Thoracic aorta (tissue), 2 donors: Measurements from ENCODE around the gene SPATA9. TPM values are rescaled to one million over a fixed set of nuclear protein-coding genes. Genes with fewer than 3 reads are reported as not detected.

Experiments used
- ATAC-seq: fragments of 150-250 bp; one replicate; pipeline ENCODE4 v1.8.0; 2017; ENCODE audit warnings: low read depth; ENCODE audit not compliant: insufficient number of reproducible peaks, low FRiP score
- DNase-seq: peaks from one replicate; pipeline ENCODE4 v3.0.0-alpha.2; 2020; ENCODE audit warnings: low spot score
- H3K27ac ChIP-seq, 2 donors: fragments of 200-600 bp; sonication (generic); 1 replicate in 1 of 2; 2 replicates in 1 of 2; pipeline ENCODE4 v1.5.1; 2016; ENCODE audit warnings: mild to moderate bottlenecking in 2 of 2, moderate library complexity in 2 of 2
- H3K27me3 ChIP-seq: fragments of 200-600 bp; sonication (generic); replicated peaks from 2 replicates; pipeline ENCODE4 v1.6.0; 2016; ENCODE audit warnings: mild to moderate bottlenecking; ENCODE audit not compliant: insufficient read depth
- H3K36me3 ChIP-seq: fragments of 200-600 bp; sonication (generic); one replicate; pipeline ENCODE4 v1.5.1; 2016
- H3K4me1 ChIP-seq, 2 donors: fragments of 200-600 bp; sonication (generic); 1 replicate in 1 of 2; 2 replicates in 1 of 2; pipeline versions ENCODE4 v1.5.1 to v1.6.0; 2016; ENCODE audit warnings: low read depth in 2 of 2, mild to moderate bottlenecking in 1 of 2; ENCODE audit not compliant: control insufficient read depth in 1 of 2
- H3K4me3 ChIP-seq: fragments of 200-600 bp; sonication (generic); 2 replicates; pipeline ENCODE4 v1.5.1; 2016; ENCODE audit warnings: mild to moderate bottlenecking
- H3K9me3 ChIP-seq: fragments of 200-600 bp; sonication (generic); 2 replicates; pipeline ENCODE4 v1.5.1; 2016
- CTCF ChIP-seq: fragments of 200-600 bp; sonication (generic); IDR thresholded peaks from one replicate; pipeline ENCODE4 v1.5.1; 2019; ENCODE audit warnings: antibody characterized with exemption
- total RNA-seq, 2 donors: library from RNA; depleted of rRNA; stranded (reverse); fragments of >200 nt; gene quantifications; one replicate each; pipeline versions ENCODE4 v1.1.0 to v1.2.3, GENCODE V29; 2016

The SPATA9 gene
- total RNA-seq, 2 donors from 2014 or later = 0.35 TPM; not detected in 1

GRCh38 chr5:95725937-95726810 lies 43.4 kb upstream of the SPATA9 start:
- peak overlapping the region in 1 of 2 donors; percentile 2 for H3K27ac ChIP-seq
- peak overlapping the region; percentile 33 for H3K4me3 ChIP-seq
- ATAC-seq (no peak), DNase-seq (no peak)
- no peaks in the 10 kb centered on the region for H3K27me3 ChIP-seq
- TF ChIP-seq CTCF = no peak
- H3K4me1 ChIP-seq = peaks cover 9 to 20% of the 10 kb centered on the region in 2 donors
- no peaks in the 10 kb centered on the region for H3K36me3 ChIP-seq
- H3K9me3 ChIP-seq = no peaks in the 10 kb centered on the region

GRCh38 chr5:95725071-95725820 lies 42.5 kb upstream of the SPATA9 start:
- Histone ChIP-seq H3K4me3 (no peak overlapping the region), H3K36me3 (no peaks in the 10 kb centered on the region), H3K9me3 (no peaks in the 10 kb centered on the region), H3K27me3 (no peaks in the 10 kb centered on the region), H3K27ac (no peak overlapping the region), H3K4me1 (peaks cover 9 to 20% of the 10 kb centered on the region in 2 donors)
- ATAC-seq (no peak), DNase-seq (no peak)
- TF ChIP-seq CTCF = no peak

GRCh38 chr5:95723632-95724369 lies 41.0 kb upstream of the SPATA9 start:
- ATAC-seq (no peak), DNase-seq (no peak)
- no peak overlapping the region for H3K27ac ChIP-seq
- H3K4me1 ChIP-seq = peaks cover 9 to 20% of the 10 kb centered on the region in 2 donors
- no peaks in the 10 kb centered on the region for H3K9me3 ChIP-seq
- no peaks in the 10 kb centered on the region for H3K27me3 ChIP-seq
- no peak overlapping the region for H3K4me3 ChIP-seq
- no peaks in the 10 kb centered on the region for H3K36me3 ChIP-seq
- TF ChIP-seq CTCF = no peak

GRCh38 chr5:95721582-95722295 lies 38.9 kb upstream of the SPATA9 start:
- TF ChIP-seq CTCF = no peak
- Histone ChIP-seq H3K4me3 (no peak overlapping the region), H3K9me3 (no peaks in the 10 kb centered on the region), H3K27me3 (no peaks in the 10 kb centered on the region), H3K36me3 (no peaks in the 10 kb centered on the region), H3K4me1 (peaks cover 6 to 8% of the 10 kb centered on the region in 2 donors), H3K27ac (no peak overlapping the region)
- DNase-seq (no peak), ATAC-seq (no peak)
